A549 (cell line): ENCODE data around the gene ARL3. TPM values are rescaled to one million over a fixed set of nuclear protein-coding genes. Genes with fewer than 3 reads are reported as not detected.
"Not testable (repeated sequence)": the region's sequence is repeated elsewhere in the genome, so short reads cannot be mapped to it uniquely, and the experiment has no call there.

Source experiments
- ATAC-seq, 2 experiments: fragments of 200-7000 bp in 1 of 2; fragments of >200 bp in 1 of 2; cut with Nextera tagmentation in 1 of 2; cut with Tn5 transposase in 1 of 2; 3 replicates each; pipeline versions ENCODE4 v1.8.0 to v1.9.1; 2018 to 2020; ENCODE audit warnings: mild to moderate bottlenecking in 1 of 2, moderate library complexity in 1 of 2
- CTCF ChIA-PET: fragments of 300-600 bp; sonication (Branson Sonifier 250); formaldehyde crosslinking; extraction: SDS; loops from one replicate; lab custom pipeline; 2021; ENCODE audit warnings: antibody characterized with exemption, inconsistent platforms; lab: Yijun Ruan, JAX
- POLR2A ChIA-PET: fragments of 350-600 bp; formaldehyde crosslinking; extraction: SDS; loops from one replicate; lab custom pipeline; 2021; ENCODE audit warnings: antibody characterized with exemption, inconsistent platforms; lab: Yijun Ruan, JAX
- DNase-seq, 2 experiments: peaks; one replicate each; pipeline versions ENCODE4 v3.0.0 to v3.0.0-alpha.2; 2011 to 2016; ENCODE audit warnings: low read depth in 1 of 2, low spot score in 1 of 2
- FAIRE-seq: peaks from 2 replicates; lab custom pipeline; 2011; peaks lifted over from hg19 to GRCh38; lab: Jason Lieb, UNC
- H3K27ac ChIP-seq, 2 experiments: fragments of >200 bp; sonication (Bioruptor Twin); formaldehyde crosslinking; 3 replicates each; pipeline ENCODE4 v1.5.1; 2016 to 2017
- H3K4me1 ChIP-seq: fragments of >200 bp; sonication (Bioruptor Twin); formaldehyde crosslinking; 3 replicates; pipeline ENCODE4 v1.6.1; 2016
- H3K4me2 ChIP-seq: fragments of >200 bp; sonication (Bioruptor Twin); formaldehyde crosslinking; 3 replicates; pipeline ENCODE4 v1.6.1; 2016
- H3K4me3 ChIP-seq: fragments of >200 bp; sonication (Bioruptor Twin); formaldehyde crosslinking; 3 replicates; pipeline ENCODE4 v1.5.1; 2016
- H3K9me3 ChIP-seq: fragments of >200 bp; sonication (Bioruptor Twin); formaldehyde crosslinking; 3 replicates; pipeline ENCODE4 v1.6.1; 2016
- CEBPB ChIP-seq, 2 experiments: fragments of >200 bp in 1 of 2; sonication (Bioruptor Twin) in 1 of 2; formaldehyde crosslinking in 1 of 2; IDR thresholded peaks; 2 replicates each; pipeline ENCODE4 v1.6.1; 2012 to 2016
- CHD2 ChIP-seq: fragments of 150-350 bp; IDR thresholded peaks from 2 replicates; pipeline ENCODE4 v1.6.1; 2014; ENCODE audit warnings: low read length; ENCODE audit not compliant: partially characterized antibody
- CHD4 ChIP-seq: fragments of 200-600 bp; sonication (generic); IDR thresholded peaks from 2 replicates; pipeline ENCODE4 v1.6.1; 2016; ENCODE audit warnings: antibody characterized with exemption, mild to moderate bottlenecking, borderline replicate concordance
- CTCF ChIP-seq: fragments of >200 bp; sonication (Bioruptor Twin); formaldehyde crosslinking; IDR thresholded peaks from 3 replicates; pipeline ENCODE4 v1.5.1; 2016
- EHF ChIP-seq: fragments of 250-450 bp; sonication (Bioruptor Pico); IDR thresholded peaks from 2 replicates; pipeline ENCODE4 v1.5.0; 2020; ENCODE audit warnings: mild to moderate bottlenecking
- EHMT2 ChIP-seq: fragments of 200-600 bp; sonication (generic); IDR thresholded peaks from 2 replicates; pipeline ENCODE4 v1.6.1; 2016; ENCODE audit warnings: antibody characterized with exemption, low read depth, mild to moderate bottlenecking, moderate library complexity
- EP300 ChIP-seq, 2 experiments: fragments of >200 bp; sonication (Bioruptor Twin); formaldehyde crosslinking; IDR thresholded peaks; 2 replicates in 1 of 2; 3 replicates in 1 of 2; pipeline ENCODE4 v1.6.1; 2016 to 2017
- ESRRA ChIP-seq: fragments of 150-350 bp; IDR thresholded peaks from 2 replicates; pipeline ENCODE4 v1.6.1; 2014; ENCODE audit warnings: mild to moderate bottlenecking, low read length, borderline replicate concordance
- FOSB ChIP-seq: fragments of 250-450 bp; sonication (Bioruptor Pico); IDR thresholded peaks from 2 replicates; pipeline ENCODE4 v1.5.0; 2020; ENCODE audit warnings: mild to moderate bottlenecking, moderate library complexity
- FOSL2 ChIP-seq, 2 experiments: fragments of 450-650 bp in 1 of 2; fragments of >200 bp in 1 of 2; sonication (Bioruptor Twin) in 1 of 2; formaldehyde crosslinking; IDR thresholded peaks; 2 replicates each; pipeline versions ENCODE4 v1.5.0 to v1.6.1; 2016 to 2020; ENCODE audit warnings: mild to moderate bottlenecking in 1 of 2, moderate library complexity in 1 of 2
- GATA3 ChIP-seq: IDR thresholded peaks from 2 replicates; pipeline ENCODE4 v1.6.1; 2012; ENCODE audit warnings: borderline replicate concordance
- HEYL ChIP-seq: fragments of 250-450 bp; sonication (Bioruptor Pico); IDR thresholded peaks from 2 replicates; pipeline ENCODE4 v1.8.0; 2021; ENCODE audit warnings: mild to moderate bottlenecking, moderate library complexity
- HOXA7 ChIP-seq: fragments of 250-450 bp; sonication (Bioruptor Pico); IDR thresholded peaks from 2 replicates; pipeline ENCODE4 v1.5.0; 2020; ENCODE audit warnings: mild to moderate bottlenecking, moderate library complexity
- HOXB13 ChIP-seq: fragments of 250-450 bp; sonication (Bioruptor Pico); IDR thresholded peaks from 2 replicates; pipeline ENCODE4 v1.5.0; 2020; ENCODE audit warnings: low read depth, mild to moderate bottlenecking, moderate library complexity
- JUNB ChIP-seq: fragments of >200 bp; sonication (Bioruptor Twin); formaldehyde crosslinking; IDR thresholded peaks from 2 replicates; pipeline ENCODE4 v1.6.1; 2016
- NPAS2 ChIP-seq: fragments of 250-450 bp; sonication (Bioruptor Pico); IDR thresholded peaks from 2 replicates; pipeline ENCODE4 v1.8.0; 2022; ENCODE audit warnings: mild to moderate bottlenecking, moderate library complexity, borderline replicate concordance
- NR3C1 ChIP-seq: fragments of >200 bp; sonication (Bioruptor Twin); formaldehyde crosslinking; IDR thresholded peaks from 3 replicates; pipeline ENCODE4 v1.6.1; 2017
- RCOR1 ChIP-seq: fragments of 150-350 bp; IDR thresholded peaks from 2 replicates; pipeline ENCODE4 v1.6.1; 2014; ENCODE audit warnings: antibody characterized with exemption, low read length, low read depth
- SMC3 ChIP-seq: fragments of >200 bp; sonication (Bioruptor Twin); formaldehyde crosslinking; IDR thresholded peaks from 3 replicates; pipeline ENCODE4 v1.6.1; 2018; ENCODE audit warnings: inconsistent platforms
- TP53 ChIP-seq: fragments of 250-450 bp; sonication (Bioruptor Pico); IDR thresholded peaks from 2 replicates; pipeline ENCODE4 v1.5.0; 2021; ENCODE audit warnings: mild to moderate bottlenecking, moderate library complexity
- USF2 ChIP-seq: fragments of 450-650 bp; IDR thresholded peaks from 2 replicates; pipeline ENCODE4 v1.6.1; 2014; ENCODE audit warnings: antibody characterized with exemption
- ZNF302 ChIP-seq: fragments of 250-450 bp; sonication (Bioruptor Pico); IDR thresholded peaks from 2 replicates; pipeline ENCODE4 v1.9.0; 2021; ENCODE audit warnings: inconsistent platforms, mild to moderate bottlenecking, moderate library complexity
- WGBS: methylation state at CpG from one replicate; pipeline ENCODE4 v1.1.6; 2017; ENCODE audit errors: missing lambda C conversion rate; 5-methylcytosine and 5-hydroxymethylcytosine counted together
- polyA plus RNA-seq, 4 experiments: library from polyadenylated mRNA; depleted of rRNA in 3 of 4; stranded (reverse); fragments of >200 nt; fragmentation: RNase III in 1 of 4; extraction: RNeasy Plus Mini Kit Qiagen cat#74134 plus additional on column Dnase treatment in 1 of 4; gene quantifications; 2 replicates in 3 of 4; 3 replicates in 1 of 4; pipeline ENCODE4 v1.2.3, GENCODE V29; 2011 to 2017

The ARL3 gene
- polyA plus RNA-seq, 2 of the 4 experiments (the other 2 are of a cell fraction), result 20.2 to 21.3 TPM

- 97% methylated on average over 3 of the region's 3 CpGs for WGBS
- ChIA-PET CTCF (interaction anchor here (1.2 kb wide), 1 partner anchor 18 kb away, joined by 5 read pairs; no protein-coding TSS in a partner anchor), POLR2A (no interaction called here)
- DNase-seq (no peak), FAIRE-seq (no peak), ATAC-seq (no peak)
- H3K4me1 ChIP-seq, result no peaks in the 10 kb centered on the region
- H3K4me3 ChIP-seq, result no peak overlapping the region
- no peak overlapping the region for H3K4me2 ChIP-seq
- H3K27ac ChIP-seq, result no peak overlapping the region
- TF ChIP-seq CHD4 (no peak), GATA3 (no peak), FOSL2 (IDR thresholded peaks at IDR 0.05) (no peak), FOSL2 (CRISPR knock-in tag; IDR thresholded peaks at IDR 0.05) (no peak), HEYL (CRISPR knock-in tag) (no peak), NR3C1 (no peak), CEBPB (IDR thresholded peaks at IDR 0.05) (no peak), CHD2 (no peak), TP53 (CRISPR knock-in tag) (no peak), JUNB (no peak), EHMT2 (no peak), ESRRA (no peak), USF2 (no peak), ZNF302 (CRISPR knock-in tag) (no peak), EP300 (IDR thresholded peaks at IDR 0.05) (no peak), EHF (CRISPR knock-in tag) (no peak), HOXA7 (CRISPR knock-in tag) (no peak), RCOR1 (no peak), FOSB (CRISPR knock-in tag) (no peak)
- H3K9me3 ChIP-seq, result no peaks in the 10 kb centered on the region
Observed at GRCh38 chr10:102696736-102697135, 17.5 kb downstream of the ARL3 start.

GRCh38 chr10:102695401-102695800, 18.8 kb downstream of the ARL3 start:
- CTCF ChIA-PET, result interaction anchor here (1.4 kb wide), 1 partner anchor 16 kb away, joined by 4 read pairs; no protein-coding TSS in a partner anchor
- H3K9me3 ChIP-seq, H3K4me2 ChIP-seq, POLR2A ChIA-PET, H3K4me3 ChIP-seq, DNase-seq, H3K4me1 ChIP-seq, ATAC-seq, FAIRE-seq, H3K27ac ChIP-seq: not testable (repeated sequence)
- WGBS, result 94% methylated on average over 10 of the region's 10 CpGs

GRCh38 chr10:102691285-102692066, 22.7 kb downstream of the ARL3 start:
- DNase-seq, result no peak

More at GRCh38 chr10:102691285-102692066, 22.7 kb downstream of the ARL3 start:
- TF ChIP-seq SMC3 (no peak), HOXA7 (CRISPR knock-in tag) (no peak), HOXB13 (CRISPR knock-in tag) (no peak), NPAS2 (CRISPR knock-in tag) (no peak), JUNB (no peak), ZNF302 (CRISPR knock-in tag) (no peak), CTCF (no peak)
- CTCF ChIA-PET, result interaction anchor here (0.6 to 4.8 kb wide), 3 partner anchors 12 to 22 kb away, joined by 3 to 30 read pairs (median 6); partner anchors contain the start of gene ARL3
- ATAC-seq (no peak), FAIRE-seq (no peak)
- Histone ChIP-seq H3K4me3 (no peak overlapping the region), H3K9me3 (no peaks in the 10 kb centered on the region), H3K4me1 (no peaks in the 10 kb centered on the region), H3K27ac (no peak overlapping the region), H3K4me2 (no peak overlapping the region)
- WGBS, result 79% methylated on average over 8 of the region's 8 CpGs
- POLR2A ChIA-PET, result no interaction called here
